HG03103 (cell line): ENCODE measurements around the gene WIPF3.
A peak's percentile ranks its signal among the peaks of the same experiment; 100 is the strongest.

Experiments
- ATAC-seq: cut with Tn5 transposase; IDR thresholded peaks from one replicate; pipeline ENCODE4 v1.9.1; 2021; ENCODE audit warnings: low read depth; ENCODE audit not compliant: unreplicated experiment

WIPF3 gene

GRCh38 chr7:29808075-29808801 lies 1.9 kb downstream of the WIPF3 start:
- no peak for ATAC-seq

- ATAC-seq, result no peak
Observed at GRCh38 chr7:29809533-29810155, 3.3 kb downstream of the WIPF3 start.

- no peak for ATAC-seq
Observed at GRCh38 chr7:29810297-29810696, 4.0 kb downstream of the WIPF3 start.

GRCh38 chr7:29810813-29811482 lies 4.6 kb downstream of the WIPF3 start:
- ATAC-seq, result no peak

- ATAC-seq, result no peak
Observed at GRCh38 chr7:29811586-29811985, 5.3 kb downstream of the WIPF3 start.

- ATAC-seq, result no peak
Observed at GRCh38 chr7:29812185-29812876, 6.0 kb downstream of the WIPF3 start.

- no peak for ATAC-seq
Observed at GRCh38 chr7:29815181-29816105, 9.1 kb downstream of the WIPF3 start.

GRCh38 chr7:29818308-29818707 lies 12.0 kb downstream of the WIPF3 start:
- no peak for ATAC-seq

- ATAC-seq, result peak; percentile 79
Observed at GRCh38 chr7:29825775-29826529, 19.6 kb downstream of the WIPF3 start.

GRCh38 chr7:29826530-29826822 lies 20.2 kb downstream of the WIPF3 start:
- ATAC-seq, result no peak

- ATAC-seq, result no peak
Observed at GRCh38 chr7:29826904-29827303, 20.6 kb downstream of the WIPF3 start.

- no peak for ATAC-seq
Observed at GRCh38 chr7:29831705-29832104, 25.4 kb downstream of the WIPF3 start.

- no peak for ATAC-seq
Observed at GRCh38 chr7:29833929-29834328, 27.6 kb downstream of the WIPF3 start.

- ATAC-seq, result no peak
Observed at GRCh38 chr7:29835718-29836117, 29.4 kb downstream of the WIPF3 start.

GRCh38 chr7:29839302-29839701 lies 33.0 kb downstream of the WIPF3 start:
- no peak for ATAC-seq

- no peak for ATAC-seq
Observed at GRCh38 chr7:29839921-29840320, 33.6 kb downstream of the WIPF3 start.

GRCh38 chr7:29840701-29841100 lies 34.4 kb downstream of the WIPF3 start:
- no peak for ATAC-seq

GRCh38 chr7:29841926-29842701 lies 35.8 kb downstream of the WIPF3 start:
- ATAC-seq, result no peak

- no peak for ATAC-seq
Observed at GRCh38 chr7:29843093-29843492, 36.8 kb downstream of the WIPF3 start.
